HG03469 (cell line): ENCODE measurements around the gene RXFP1.

Experiments
- ATAC-seq: cut with Tn5 transposase; IDR thresholded peaks from one replicate; pipeline ENCODE4 v1.9.1; 2021; ENCODE audit warnings: mild to moderate bottlenecking, moderate library complexity, moderate number of reproducible peaks; ENCODE audit not compliant: unreplicated experiment

Gene RXFP1

DNA sequence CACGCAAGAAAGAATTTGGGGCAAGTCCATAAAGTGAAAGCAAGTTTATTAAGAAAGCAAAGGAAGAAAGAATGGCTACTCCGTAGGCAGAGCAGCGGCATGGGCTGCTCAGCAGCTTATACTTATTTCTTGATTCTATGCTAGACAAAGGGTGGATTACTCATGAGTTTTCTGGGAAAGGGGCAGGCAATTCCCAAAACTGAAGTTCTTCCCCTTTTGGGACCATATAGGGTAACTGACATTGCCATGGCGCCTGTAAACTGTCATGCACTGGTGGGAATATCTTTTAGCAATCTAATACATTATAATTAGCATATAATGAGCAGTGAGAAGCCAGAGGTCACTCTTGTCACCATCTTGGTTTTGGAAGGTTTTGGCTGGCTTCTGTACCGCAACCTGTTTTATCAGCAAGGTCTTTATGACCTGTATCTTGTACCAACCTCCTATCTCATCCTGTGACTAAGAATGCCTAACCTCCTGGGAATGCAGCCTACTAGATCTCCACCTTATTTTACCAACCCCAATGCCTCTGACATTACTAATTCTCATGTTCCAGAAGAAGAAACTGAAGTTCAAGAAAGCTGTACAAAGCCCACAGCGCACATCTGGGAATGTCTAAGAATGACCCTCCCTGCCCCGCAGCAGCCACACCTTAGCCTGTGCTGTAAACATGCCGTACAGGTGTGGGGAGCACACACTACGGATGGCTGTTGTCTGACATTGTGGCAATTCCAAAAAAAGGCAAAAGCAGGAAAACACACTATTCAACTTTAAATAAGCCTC, 18.6 kb downstream of the RXFP1 start:
- no peak for ATAC-seq

DNA sequence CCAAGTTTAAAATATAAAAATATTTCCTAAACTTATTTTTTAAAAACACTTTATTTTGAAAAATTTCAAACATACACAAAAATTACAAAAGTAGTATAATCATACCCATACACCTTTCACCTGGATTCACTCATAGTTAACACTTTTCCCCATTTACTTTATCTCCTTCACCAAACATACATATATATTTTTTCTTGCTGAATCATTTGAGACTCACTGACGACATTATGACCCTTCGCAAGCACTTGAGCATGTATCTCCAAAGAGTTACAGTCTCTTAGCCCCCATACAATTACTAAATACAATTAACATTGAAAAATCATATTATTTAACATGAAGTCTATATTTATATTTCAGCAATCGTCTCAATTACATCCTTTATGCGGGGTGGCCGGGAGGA, 19.8 kb downstream of the RXFP1 start:
- no peak for ATAC-seq

DNA sequence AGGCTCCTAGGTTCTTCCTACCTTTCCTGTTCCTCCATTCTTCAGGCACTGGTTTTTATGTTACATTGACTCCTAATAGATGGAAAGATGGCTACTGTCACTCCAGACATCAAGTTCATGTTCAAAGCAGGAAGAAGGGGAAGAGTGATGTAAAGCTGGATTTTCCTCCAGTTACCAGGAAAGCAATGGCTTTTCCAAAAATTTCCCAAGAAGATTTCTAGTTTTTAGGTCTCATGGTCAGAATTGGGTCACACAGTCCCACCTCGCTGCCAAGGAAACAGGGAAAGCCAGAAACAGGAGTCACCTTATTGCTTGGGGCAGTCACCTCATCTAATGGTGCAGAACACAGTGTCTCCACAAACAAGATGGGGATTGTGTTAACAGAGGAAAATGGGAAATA, 21.5 kb downstream of the RXFP1 start:
- ATAC-seq: no peak

DNA sequence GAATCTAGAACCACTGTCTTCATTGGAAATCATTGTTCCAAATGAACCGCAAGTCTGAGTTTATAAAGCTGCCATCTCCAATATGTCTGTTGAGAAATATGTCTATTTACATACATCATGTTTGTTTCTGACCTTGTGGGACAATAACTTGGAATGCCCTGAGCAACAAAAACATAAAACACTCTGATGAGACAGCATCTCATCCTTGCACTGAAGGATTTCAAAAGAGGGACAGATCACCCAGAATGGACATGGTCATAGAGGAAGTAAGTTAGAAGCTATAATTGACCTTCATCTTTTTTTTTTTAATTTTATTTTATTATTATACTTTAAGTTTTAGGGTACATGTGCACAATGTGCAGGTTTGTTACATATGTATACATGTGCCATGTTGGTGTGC, 22.5 kb downstream of the RXFP1 start:
- no peak for ATAC-seq

DNA sequence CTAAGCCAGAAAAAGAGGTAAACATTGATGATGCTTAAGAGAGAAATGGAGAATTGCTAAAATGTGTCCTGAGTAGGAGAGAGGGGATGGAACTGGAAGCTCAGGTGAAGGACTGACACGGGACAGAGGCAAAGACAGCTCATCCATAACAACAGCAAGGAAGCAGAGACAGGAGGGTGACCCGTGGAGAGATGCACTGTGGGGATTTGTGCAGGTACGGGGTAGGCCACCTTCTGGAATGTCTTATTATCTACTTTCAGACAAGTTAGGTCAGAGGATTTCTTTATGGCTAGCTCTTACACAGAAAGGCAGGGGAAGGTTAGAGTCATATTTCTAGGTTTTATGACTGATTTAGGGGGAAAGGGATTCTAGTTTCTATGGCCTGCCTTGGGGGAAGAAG, 31.7 kb downstream of the RXFP1 start:
- ATAC-seq: no peak

DNA sequence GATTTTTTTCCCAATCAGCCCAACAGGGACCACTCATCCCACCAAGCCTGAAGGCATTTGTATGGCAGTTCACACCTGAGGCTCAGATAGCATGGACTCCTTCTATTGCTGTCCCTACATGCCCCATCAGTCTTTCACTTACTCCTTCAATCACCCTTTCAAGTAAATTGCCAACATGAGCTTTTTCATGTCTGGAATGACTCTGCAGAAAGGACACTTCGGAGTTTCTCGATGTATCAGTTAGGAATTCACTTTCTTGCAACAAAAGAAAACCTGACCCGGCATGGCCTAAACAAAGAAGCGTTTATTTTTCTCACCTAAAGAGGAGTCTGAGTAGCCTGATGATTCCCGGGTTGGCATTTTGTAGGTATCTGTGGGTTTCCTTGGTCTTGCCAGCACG, 38.6 kb downstream of the RXFP1 start:
- ATAC-seq: no peak

DNA sequence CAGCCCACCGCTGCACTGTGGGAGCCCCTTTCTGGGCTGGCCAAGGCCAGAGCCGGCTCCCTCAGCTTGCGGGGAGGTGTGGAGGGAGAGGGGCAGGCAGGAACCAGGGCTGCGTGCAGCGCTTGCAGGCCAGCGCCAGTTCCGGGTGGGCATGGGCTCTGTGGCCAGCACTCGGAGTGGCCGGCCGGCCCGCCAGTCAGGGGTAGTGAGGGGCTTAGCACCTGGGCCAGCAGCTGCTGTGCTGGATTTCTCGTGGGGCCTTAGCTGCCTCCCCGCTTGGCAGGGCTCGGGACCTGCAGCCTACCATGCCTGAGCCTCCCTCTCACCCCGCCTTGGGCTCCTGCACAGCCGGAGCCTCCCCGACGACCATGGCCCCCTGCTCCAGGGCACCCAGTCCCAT, 45.2 kb downstream of the RXFP1 start:
- ATAC-seq: no peak

DNA sequence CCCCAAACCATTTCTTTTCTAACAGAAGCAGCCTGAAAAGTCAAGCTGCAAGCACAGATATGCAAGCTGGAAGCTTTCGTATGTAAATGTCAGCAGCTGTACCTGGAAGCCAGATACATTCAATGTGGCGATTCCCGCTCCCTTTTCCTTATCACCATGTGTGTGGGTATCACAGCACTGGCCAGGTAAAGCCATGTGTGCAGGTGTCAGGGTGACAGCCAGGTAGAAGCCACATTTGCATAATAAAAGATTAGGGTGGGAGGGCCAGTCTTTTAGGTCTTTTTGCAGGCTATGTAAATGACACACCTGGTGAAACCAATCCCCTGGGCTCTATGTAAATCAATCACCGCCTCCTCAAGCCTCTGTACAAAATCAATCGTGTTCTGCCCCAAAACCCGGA, 50.1 kb downstream of the RXFP1 start:
- ATAC-seq: no peak

DNA sequence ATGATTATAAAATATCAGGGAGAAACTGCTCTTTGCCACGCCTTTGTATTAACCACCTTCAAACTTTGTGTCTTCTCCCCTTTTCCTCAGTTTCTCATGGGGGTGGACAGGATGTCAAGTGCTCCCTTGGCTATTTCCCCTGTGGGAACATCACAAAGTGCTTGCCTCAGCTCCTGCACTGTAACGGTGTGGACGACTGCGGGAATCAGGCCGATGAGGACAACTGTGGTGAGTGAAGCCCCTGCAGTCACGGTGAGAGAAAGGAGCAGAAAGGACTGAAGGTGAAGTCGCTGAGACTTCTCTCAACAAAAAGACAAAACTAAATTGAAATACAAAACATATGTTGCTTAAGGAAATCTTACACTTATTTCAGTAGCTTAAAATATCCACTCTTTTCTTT, 50.9 kb downstream of the RXFP1 start:
- ATAC-seq: no peak

DNA sequence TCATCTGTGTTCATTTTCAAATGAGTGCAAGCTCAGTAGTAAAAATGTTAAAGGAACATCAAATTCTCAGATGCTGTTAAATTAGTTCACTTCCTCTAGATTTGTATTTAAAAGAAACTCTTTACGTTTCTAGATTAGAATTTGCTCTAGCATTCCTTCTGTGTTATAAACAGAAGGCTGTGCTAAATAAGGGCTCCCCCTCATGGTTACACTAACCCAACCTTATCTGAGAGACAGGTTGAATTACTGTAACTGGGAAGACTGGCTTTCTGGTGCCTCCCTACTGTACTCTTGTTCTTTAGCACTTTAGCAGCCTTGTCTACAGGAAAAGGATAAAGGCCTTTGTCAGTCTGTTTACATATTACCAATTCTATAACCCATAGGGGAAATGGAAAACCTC, 56.8 kb downstream of the RXFP1 start:
- ATAC-seq: no peak

DNA sequence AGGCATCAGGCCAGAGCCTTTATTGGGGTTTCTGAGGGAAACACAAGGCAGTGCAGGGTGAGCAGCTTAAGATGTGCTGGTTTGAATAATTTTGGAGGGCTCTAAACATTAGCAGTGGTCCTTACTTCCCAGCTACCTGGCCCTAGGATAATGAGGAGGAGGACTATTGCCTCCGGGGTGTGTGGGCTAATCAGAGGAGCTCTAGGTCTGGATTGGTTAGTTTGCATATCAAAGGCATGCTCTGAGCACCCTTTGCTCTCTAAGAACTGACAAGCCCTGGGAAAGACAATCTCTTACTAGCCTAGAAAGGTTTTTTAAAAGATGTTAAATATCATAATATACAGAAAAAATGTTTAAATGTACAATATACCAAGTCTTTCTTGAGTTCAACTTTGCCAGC, 58.4 kb downstream of the RXFP1 start:
- ATAC-seq: no peak

DNA sequence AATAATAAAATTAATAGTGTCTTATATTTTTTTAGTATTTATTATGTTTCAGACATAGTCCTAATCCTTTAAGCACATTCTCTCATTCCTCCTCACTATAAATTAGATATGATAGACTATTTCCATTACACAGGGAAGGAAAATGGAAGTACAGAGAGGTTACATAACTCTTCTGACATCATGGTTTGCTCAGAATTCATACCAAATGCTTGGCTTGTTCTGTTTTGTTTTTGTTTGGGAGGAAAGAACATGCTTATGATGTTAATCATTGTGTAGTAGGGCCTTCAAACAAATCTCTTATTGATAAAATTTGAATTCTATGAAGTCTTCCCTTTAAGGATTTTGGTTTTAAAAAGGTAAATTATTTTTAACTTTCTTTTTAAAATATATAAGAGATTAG, 59.5 kb downstream of the RXFP1 start:
- no peak for ATAC-seq

DNA sequence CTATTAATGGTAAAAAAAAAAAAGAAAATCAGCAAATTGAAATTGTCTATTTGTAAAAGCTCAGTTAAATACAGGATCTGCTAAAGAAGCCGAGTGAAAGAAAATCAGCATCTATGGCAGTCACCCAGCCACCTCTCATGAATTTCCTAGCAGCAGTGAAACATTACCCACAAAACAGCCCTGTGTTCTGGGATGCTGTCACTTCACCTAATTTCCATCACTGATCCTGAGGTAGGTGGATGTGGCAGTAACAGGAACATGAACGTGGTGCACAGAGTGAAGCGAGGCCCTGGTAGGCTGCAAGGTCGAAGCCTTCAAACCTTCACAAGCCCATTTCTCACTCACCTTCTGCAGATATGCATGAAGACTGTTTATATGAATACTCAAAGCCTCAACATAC, 65.2 kb downstream of the RXFP1 start:
- ATAC-seq: no peak

DNA sequence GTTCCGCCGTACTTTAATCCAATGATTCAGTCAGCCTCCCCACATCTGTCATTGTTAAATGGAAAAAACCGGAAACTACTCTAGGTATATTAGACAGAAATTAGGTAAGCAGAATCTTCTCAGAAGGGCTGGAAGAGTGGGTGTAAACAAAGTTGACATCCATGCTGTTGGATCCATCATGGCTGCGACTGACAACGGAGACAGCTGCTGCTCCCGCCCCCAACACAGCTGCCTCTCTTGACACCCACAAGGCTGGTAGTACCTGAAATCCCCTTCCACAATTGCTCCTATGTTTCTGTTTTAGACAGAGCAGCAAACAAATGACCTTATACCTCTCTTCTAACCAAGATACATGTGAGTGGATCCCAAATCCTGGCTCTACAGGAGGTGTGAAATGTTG, 66.6 kb downstream of the RXFP1 start:
- no peak for ATAC-seq

DNA sequence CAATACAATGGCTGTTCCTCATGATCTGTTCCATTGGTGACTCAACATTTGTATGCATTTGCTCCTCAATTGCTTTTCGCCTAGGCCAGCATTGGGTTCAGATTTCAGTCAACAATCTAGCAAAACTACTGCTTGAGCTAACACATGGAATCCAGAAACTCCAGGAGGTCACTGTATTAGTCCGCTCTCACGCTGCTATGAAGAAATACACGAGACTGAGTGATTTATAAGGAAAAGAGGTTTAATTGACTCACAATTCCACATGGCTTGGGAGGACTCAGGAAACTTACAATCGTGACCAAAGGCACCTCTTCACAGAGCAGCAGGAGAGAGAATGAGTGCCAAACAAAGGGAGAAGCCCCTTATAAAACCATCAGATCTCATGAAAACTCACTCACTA, 67.1 kb downstream of the RXFP1 start:
- ATAC-seq: no peak

DNA sequence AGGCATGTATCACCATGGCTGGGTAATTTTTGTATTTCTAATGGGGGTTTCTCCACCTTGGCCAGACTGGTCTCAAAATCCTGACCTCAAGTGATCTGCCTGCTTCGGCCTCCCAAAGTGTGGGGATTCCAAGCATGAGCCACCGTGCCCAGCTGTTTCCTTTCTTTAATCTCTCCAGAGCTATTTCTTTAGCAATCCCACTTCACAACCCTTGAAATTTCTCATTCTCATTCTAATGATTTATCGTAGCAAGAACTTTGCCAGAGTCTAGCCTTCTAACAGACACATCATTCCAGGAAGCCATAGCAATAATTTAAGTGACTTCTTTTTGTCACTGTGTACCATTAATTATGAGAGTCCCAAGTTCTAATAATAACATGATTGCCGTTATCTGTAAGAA, 68.6 kb downstream of the RXFP1 start:
- ATAC-seq: no peak

DNA sequence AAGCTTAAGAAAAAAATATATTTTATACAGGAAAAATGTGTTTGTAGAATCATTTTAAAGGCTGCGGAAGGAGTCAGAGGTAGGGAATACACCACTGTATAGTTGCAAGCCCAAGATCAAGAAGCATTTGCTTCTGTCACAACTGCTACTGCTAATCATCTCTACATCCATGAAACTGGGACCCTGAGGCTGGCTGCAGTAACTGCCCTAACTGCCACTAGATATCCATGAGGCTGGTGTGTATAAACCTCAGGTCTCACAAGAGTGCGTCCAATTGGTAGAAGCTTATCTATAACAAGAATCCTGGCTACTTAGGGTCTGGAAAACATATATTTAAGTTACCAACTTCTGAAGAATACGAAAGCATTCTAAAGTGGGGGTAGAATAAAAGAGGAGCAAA, 69.1 kb downstream of the RXFP1 start:
- ATAC-seq: no peak

DNA sequence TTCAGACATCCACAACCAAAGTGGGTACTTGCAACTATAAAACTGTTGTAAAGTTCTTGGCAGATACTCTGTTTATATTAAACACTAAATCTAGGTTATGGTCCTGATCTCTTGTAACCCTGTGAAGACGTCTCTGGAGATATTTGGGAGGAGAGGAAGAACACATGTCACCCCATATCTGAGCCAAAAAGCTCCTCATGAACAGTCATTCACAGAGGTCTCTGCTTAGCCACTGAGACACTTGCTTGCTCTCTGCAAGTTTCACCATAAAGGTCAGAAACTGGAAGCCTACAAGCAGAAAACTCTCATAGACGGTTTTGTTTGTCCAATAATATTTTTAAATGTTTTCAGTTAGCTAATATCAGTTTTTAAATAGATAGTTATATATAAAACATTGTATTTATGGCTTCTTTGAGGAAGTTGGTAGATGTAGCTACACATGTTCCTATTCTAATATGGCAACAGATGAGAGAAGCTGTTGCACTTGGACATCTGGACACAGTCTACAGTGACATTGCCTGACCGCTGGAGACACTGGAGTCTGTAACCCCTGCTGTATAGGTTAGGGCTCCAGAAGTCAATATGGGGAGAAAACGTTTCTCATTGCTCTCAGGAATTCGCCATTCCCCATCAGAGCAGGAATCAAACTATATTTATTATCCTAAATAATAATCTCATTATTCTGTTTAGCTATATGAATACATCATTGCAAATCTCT, 76.4 kb downstream of the RXFP1 start:
- no peak for ATAC-seq

DNA sequence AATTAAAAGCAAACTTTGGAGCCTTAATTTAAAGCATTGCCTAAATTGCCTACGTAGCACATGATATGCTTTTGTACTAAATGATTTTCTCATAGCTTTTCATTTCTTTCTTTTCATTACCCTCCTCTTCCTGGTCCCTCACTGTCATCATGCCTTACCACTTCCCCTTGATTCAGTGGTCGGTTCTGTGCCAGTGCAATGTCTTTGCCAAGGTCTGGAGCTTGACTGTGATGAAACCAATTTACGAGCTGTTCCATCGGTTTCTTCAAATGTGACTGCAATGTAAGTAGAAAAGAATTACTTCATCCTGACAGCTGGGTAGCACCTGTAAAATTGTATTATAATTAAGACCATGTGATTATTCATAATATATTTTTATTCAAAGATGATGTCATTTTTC, 77.5 kb downstream of the RXFP1 start:
- ATAC-seq: no peak

DNA sequence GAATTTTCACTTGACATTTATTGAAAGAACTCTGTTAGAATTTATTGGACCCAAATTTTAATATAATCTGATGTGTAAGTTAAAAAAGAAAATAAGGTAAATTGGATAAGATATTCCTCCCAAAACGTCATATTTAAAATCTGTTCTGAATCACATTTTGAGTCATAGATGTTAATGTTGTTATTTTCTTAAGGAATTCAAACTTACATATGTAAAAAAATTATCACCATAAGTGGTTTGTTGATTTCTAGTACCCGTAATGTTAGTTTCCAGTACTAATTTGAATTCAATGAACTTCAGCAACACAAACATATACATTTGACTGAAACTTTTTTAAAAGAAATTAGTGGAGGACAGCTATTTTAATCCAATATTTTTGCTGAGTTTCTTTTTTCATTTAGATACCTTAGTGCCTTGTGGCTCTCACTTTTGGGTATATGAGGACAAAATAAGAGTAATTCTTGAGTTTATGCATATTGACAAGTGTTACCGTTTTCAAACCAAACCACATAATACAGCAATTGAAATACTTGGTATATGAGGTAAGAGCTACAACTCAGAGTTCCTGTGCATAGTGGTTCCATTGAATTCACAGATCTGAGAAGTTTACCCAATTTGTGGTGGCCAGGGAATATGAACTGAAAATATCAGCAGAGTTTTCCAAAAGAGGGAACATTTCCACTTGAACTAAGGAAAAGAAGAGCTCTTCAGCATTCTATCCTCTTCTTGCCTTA, 78.2 kb downstream of the RXFP1 start:
- no peak for ATAC-seq

DNA sequence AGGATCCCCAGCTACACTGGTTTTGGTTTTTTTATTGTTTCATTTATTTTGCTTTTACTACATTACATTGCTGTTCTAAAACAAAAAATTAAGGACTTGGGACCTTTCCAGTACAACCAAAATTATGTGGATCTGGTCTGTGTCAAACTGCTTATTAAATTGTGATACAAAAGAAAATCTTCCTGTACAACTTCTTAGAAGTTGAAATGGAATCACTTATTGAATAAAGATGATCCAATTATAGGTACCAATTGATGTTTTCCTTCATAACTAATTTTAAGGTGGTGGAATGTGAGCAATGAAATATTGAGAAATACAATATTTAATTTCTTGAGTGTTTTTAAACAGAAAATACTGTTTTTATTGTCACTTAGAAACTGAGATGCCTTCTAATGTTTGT, 82.7 kb downstream of the RXFP1 start:
- no peak for ATAC-seq

DNA sequence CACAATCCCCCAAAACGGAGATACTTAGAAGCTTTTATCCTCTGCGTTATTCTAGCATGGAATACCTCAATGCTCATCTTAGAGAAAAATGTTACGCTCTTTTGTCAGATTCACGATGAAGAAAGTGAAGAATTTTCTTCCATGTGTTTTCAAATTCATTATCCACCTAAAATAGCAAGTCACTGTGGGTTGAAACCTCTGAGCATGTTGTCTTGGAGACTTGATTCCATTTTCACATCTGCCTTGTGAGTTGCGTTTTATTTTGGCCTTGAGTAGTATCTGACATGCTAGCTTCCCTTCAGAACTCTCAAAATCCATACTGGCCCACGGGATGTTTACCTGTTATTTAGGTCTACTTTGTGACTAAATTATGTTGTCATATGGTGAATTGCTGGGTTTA, 83.7 kb downstream of the RXFP1 start:
- ATAC-seq: no peak
